HCT116 (cell line): ENCODE measurements around the gene KRT6C.

Experiments
- SIN3A ChIP-seq: IDR thresholded peaks from 2 replicates; pipeline ENCODE4 v1.6.1; 2012; ENCODE audit warnings: low read depth
- TF ChIP-seq, protein P1 (sequence below): IDR thresholded peaks from 2 replicates; pipeline ENCODE4 v1.6.1; 2012
- TF ChIP-seq, protein P2 (sequence below), 3 experiments: fragments of 200-600 bp in 1 of 3; sonication (generic) in 1 of 3; IDR thresholded peaks in 2 of 3; conservative IDR thresholded peaks in 1 of 3; 2 replicates each; pipeline ENCODE4 v1.5.1; 2012 to 2017; ENCODE audit warnings: low read depth in 2 of 3, low read length in 2 of 3, antibody characterized with exemption in 1 of 3, borderline replicate concordance in 1 of 3, control low read depth in 1 of 3, mild to moderate bottlenecking in 1 of 3, mixed read lengths in 1 of 3, mixed run types in 1 of 3, moderate library complexity in 1 of 3; ENCODE audit not compliant: insufficient read depth in 1 of 3

DNA sequence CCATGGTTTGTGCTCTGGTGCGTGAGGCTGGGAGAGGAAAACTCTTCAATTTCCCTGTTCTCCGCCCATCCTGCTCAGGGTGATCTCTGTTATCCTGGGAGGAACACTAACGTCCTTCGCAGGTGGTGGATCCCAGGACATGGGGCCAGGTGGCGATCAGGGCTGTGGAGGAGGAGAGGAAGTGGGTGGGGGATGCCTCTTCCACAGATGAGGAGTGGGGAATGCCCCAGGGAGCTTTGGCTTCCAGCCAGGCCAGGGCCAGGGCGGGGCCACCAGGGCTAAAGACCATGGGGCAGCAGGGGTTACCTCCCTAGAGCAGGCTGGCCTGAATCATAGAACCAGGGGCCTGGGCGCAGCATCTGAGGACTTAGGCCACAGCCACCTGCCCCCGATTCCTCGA lies 36.1 kb downstream of the KRT6C start:
- no peak for TF ChIP-seq SIN3A
- TF ChIP-seq, protein P1, sequence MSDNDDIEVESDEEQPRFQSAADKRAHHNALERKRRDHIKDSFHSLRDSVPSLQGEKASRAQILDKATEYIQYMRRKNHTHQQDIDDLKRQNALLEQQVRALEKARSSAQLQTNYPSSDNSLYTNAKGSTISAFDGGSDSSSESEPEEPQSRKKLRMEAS = no peak
- TF ChIP-seq, protein P2, sequence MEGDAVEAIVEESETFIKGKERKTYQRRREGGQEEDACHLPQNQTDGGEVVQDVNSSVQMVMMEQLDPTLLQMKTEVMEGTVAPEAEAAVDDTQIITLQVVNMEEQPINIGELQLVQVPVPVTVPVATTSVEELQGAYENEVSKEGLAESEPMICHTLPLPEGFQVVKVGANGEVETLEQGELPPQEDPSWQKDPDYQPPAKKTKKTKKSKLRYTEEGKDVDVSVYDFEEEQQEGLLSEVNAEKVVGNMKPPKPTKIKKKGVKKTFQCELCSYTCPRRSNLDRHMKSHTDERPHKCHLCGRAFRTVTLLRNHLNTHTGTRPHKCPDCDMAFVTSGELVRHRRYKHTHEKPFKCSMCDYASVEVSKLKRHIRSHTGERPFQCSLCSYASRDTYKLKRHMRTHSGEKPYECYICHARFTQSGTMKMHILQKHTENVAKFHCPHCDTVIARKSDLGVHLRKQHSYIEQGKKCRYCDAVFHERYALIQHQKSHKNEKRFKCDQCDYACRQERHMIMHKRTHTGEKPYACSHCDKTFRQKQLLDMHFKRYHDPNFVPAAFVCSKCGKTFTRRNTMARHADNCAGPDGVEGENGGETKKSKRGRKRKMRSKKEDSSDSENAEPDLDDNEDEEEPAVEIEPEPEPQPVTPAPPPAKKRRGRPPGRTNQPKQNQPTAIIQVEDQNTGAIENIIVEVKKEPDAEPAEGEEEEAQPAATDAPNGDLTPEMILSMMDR (IDR thresholded peaks at IDR 0.05 in 2 of 3, conservative IDR thresholded peaks at IDR 0.05 in 1 of 3; ENCODE audit: borderline replicate concordance in 1 of 3, insufficient read depth in 1 of 3, low read depth in 2 of 3, low read length in 2 of 3) = no peak
